Measurements from ENCODE around the gene PAPOLB. TPM values are rescaled to one million over a fixed set of nuclear protein-coding genes. Genes with fewer than 3 reads are reported as not detected.

The PAPOLB gene
- total and polyA plus RNA-seq, 2 donors (not counting 3 experiments of a cell fraction or from before 2014, with no cell fraction given) = 0.07 TPM; not detected in 1

DNA sequence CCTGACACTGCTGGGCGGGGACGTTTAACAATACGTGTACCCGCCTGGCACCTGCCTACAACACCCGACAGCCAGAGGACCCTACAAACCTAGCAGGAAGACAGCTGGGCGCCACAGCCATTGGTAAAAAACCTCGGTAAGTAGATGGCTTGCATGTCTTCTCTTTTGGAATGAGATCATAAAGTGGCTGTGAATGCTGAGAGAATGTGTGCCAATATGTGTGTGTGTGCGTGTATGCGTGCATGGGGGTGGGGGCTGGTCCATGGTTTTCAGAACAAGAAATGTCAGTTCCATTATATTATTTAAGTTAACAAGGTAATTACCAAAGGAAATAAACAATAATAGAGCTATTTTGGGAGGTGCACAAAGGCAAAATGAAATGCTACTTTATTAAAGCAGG, 39.2 kb downstream of the PAPOLB start:
- POLR2A ChIA-PET = no interaction called here
- FAIRE-seq = no peak

More for the DNA sequence above, 39.2 kb downstream of the PAPOLB start:
- no peak for TF ChIP-seq JUN (IDR thresholded peaks at IDR 0.05; ENCODE audit: borderline replicate concordance, insufficient read depth, insufficient read length, low read depth)
- TF ChIP-seq, protein P1, sequence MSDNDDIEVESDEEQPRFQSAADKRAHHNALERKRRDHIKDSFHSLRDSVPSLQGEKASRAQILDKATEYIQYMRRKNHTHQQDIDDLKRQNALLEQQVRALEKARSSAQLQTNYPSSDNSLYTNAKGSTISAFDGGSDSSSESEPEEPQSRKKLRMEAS (IDR thresholded peaks at IDR 0.05; ENCODE audit: insufficient read depth, insufficient read length) = no peak
- no peak for TF ChIP-seq POLR2A (IDR thresholded peaks at IDR 0.05; ENCODE audit: low read depth, low read length)
- TF ChIP-seq FOS (IDR thresholded peaks at IDR 0.05; ENCODE audit: borderline replicate concordance, insufficient read depth, low read length) = no peak
- no peak for TF ChIP-seq EZH2 (IDR thresholded peaks at IDR 0.05; ENCODE audit: borderline replicate concordance, low read depth, low read length, severe bottlenecking)
- no peak for TF ChIP-seq POLR2AphosphoS5 (IDR thresholded peaks at IDR 0.05; ENCODE audit: insufficient read depth, low read depth, low read length)
- TF ChIP-seq, protein P2, sequence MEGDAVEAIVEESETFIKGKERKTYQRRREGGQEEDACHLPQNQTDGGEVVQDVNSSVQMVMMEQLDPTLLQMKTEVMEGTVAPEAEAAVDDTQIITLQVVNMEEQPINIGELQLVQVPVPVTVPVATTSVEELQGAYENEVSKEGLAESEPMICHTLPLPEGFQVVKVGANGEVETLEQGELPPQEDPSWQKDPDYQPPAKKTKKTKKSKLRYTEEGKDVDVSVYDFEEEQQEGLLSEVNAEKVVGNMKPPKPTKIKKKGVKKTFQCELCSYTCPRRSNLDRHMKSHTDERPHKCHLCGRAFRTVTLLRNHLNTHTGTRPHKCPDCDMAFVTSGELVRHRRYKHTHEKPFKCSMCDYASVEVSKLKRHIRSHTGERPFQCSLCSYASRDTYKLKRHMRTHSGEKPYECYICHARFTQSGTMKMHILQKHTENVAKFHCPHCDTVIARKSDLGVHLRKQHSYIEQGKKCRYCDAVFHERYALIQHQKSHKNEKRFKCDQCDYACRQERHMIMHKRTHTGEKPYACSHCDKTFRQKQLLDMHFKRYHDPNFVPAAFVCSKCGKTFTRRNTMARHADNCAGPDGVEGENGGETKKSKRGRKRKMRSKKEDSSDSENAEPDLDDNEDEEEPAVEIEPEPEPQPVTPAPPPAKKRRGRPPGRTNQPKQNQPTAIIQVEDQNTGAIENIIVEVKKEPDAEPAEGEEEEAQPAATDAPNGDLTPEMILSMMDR (IDR thresholded peaks at IDR 0.05; ENCODE audit: extremely low read depth in 1 of 2, insufficient read depth in 1 of 2, low read depth in 1 of 2, low read length in 2 of 2) = no peak
- TF ChIP-seq GATA2 (IDR thresholded peaks at IDR 0.05; ENCODE audit: insufficient read depth, insufficient read length, low read depth, low read length) = no peak
- TF ChIP-seq MYC (IDR thresholded peaks at IDR 0.05; ENCODE audit: low read depth, low read length) = no peak
- CTCF ChIA-PET = no interaction called here
- Histone ChIP-seq H4K20me1 (replicated peaks; ENCODE audit: control insufficient read depth, extremely low read depth, insufficient read depth, low read length) (no peaks in the 10 kb centered on the region), H3K79me2 (ENCODE audit: control insufficient read depth, insufficient read depth, low read length) (no peaks in the 10 kb centered on the region), H3K9ac (replicated peaks; ENCODE audit: extremely low read depth, insufficient read depth, low read length) (no peak overlapping the region), H2AFZ (ENCODE audit: low read depth, low read length) (no peak overlapping the region), H3K4me1 (ENCODE audit: control insufficient read depth, extremely low read depth, insufficient read depth, low read length) (no peaks in the 10 kb centered on the region), H3K9me1 (replicated peaks; ENCODE audit: control insufficient read depth, extremely low read depth, insufficient read depth, low read length) (no peaks in the 10 kb centered on the region), H3K36me3 (ENCODE audit: control insufficient read depth in 2 of 2, extremely low read depth in 1 of 2, insufficient read depth in 2 of 2, low read length in 2 of 2) (no peaks in the 10 kb centered on the region), H3K4me3 (replicated peaks in 1 of 3; ENCODE audit: insufficient read depth in 1 of 3, low read depth in 1 of 3, low read length in 3 of 3) (no peak overlapping the region), H3K27me3 (ENCODE audit: control insufficient read depth in 2 of 2, insufficient read depth in 2 of 2, low read length in 2 of 2) (no peaks in the 10 kb centered on the region), H3K4me2 (ENCODE audit: insufficient read depth, low read length) (no peak overlapping the region), H3K9me3 (replicated peaks; ENCODE audit: control insufficient read depth, insufficient read depth, low read length) (no peaks in the 10 kb centered on the region), H3K27ac (ENCODE audit: insufficient read depth, low read depth, low read length) (no peak overlapping the region)
- dilution Hi-C loops (cut with MboI; ENCODE audit: extremely low pct_ligation_motif_present, low sequenced_read_pairs) (no loop called here), intact Hi-C loops (cut with micrococcal nuclease) (no loop called here)
- no TSS peak for BruUV-seq (replicated peaks)
- DNase-seq (ENCODE audit: low read depth, low spot score) = no peak
